ENCODE measurements around the gene GSN.

GSN gene

GRCh38 chr9:121239071-121239470 lies 28.9 kb upstream of the GSN start:
- Histone ChIP-seq H2AFZ (ENCODE audit: low read length) (no peak overlapping the region), H3K4me2 (ENCODE audit: low read length) (no peak overlapping the region), H3K4me1 (ENCODE audit: insufficient read depth, low read length, severe bottlenecking) (no peaks in the 10 kb centered on the region), H3K27ac (ENCODE audit: low read depth, low read length, poor library complexity, severe bottlenecking) (no peak overlapping the region), H3K9me2 (ENCODE audit: low read depth, low read length) (no peaks in the 10 kb centered on the region), H3K27me3 (ENCODE audit: insufficient read depth, low read length) (no peaks in the 10 kb centered on the region), H3F3A (ENCODE audit: insufficient read depth, low read length) (no peaks in the 10 kb centered on the region), H3K4me3 (ENCODE audit: low read depth, low read length, poor library complexity, severe bottlenecking) (no peak overlapping the region), H3K9me3 (ENCODE audit: low read length) (no peaks in the 10 kb centered on the region), H3K79me2 (ENCODE audit: insufficient read depth, low read length) (no peaks in the 10 kb centered on the region), H3K36me3 (ENCODE audit: insufficient read depth, low read length) (no peaks in the 10 kb centered on the region; the same call in 1 of the 2 replicates), H3K9ac (ENCODE audit: low read length) (no peak overlapping the region), H4K20me1 (ENCODE audit: insufficient read depth, low read length) (no peaks in the 10 kb centered on the region)
- TF ChIP-seq CTCF (IDR thresholded peaks at IDR 0.05; ENCODE audit: low read length) (no peak), EZH2 (IDR thresholded peaks at IDR 0.05; ENCODE audit: borderline replicate concordance, low read length) (no peak)

GRCh38 chr9:121239851-121240250 lies 28.1 kb upstream of the GSN start:
- no peaks in the 10 kb centered on the region; the same call in 1 of the 2 replicates for H3K36me3 ChIP-seq (ENCODE audit: insufficient read depth, low read length)
- H3K27me3 ChIP-seq (ENCODE audit: insufficient read depth, low read length), result no peaks in the 10 kb centered on the region; the same call in 1 of the 2 replicates
- H4K20me1 ChIP-seq (ENCODE audit: insufficient read depth, low read length), result no peaks in the 10 kb centered on the region
- H3K4me2 ChIP-seq (ENCODE audit: low read length), result no peak overlapping the region
- TF ChIP-seq CTCF (IDR thresholded peaks at IDR 0.05; ENCODE audit: low read length) (no peak), EZH2 (IDR thresholded peaks at IDR 0.05; ENCODE audit: borderline replicate concordance, low read length) (no peak)
- H3K4me1 ChIP-seq (ENCODE audit: insufficient read depth, low read length, severe bottlenecking), result no peaks in the 10 kb centered on the region
- no peaks in the 10 kb centered on the region for H3K79me2 ChIP-seq (ENCODE audit: insufficient read depth, low read length)
- H3K27ac ChIP-seq (ENCODE audit: low read depth, low read length, poor library complexity, severe bottlenecking), result no peak overlapping the region
- no peak overlapping the region for H3K4me3 ChIP-seq (ENCODE audit: low read depth, low read length, poor library complexity, severe bottlenecking)
- no peak overlapping the region for H2AFZ ChIP-seq (ENCODE audit: low read length)
- H3F3A ChIP-seq (ENCODE audit: insufficient read depth, low read length), result no peaks in the 10 kb centered on the region
- no peaks in the 10 kb centered on the region for H3K9me2 ChIP-seq (ENCODE audit: low read depth, low read length)
- no peak overlapping the region for H3K9ac ChIP-seq (ENCODE audit: low read length)
- H3K9me3 ChIP-seq (ENCODE audit: low read length), result no peaks in the 10 kb centered on the region; the same call in 1 of the 2 replicates

- H3K4me1 ChIP-seq (ENCODE audit: insufficient read depth, low read length, severe bottlenecking), result no peaks in the 10 kb centered on the region
- no peak overlapping the region for H2AFZ ChIP-seq (ENCODE audit: low read length)
- H3K27ac ChIP-seq (ENCODE audit: low read depth, low read length, poor library complexity, severe bottlenecking), result no peak overlapping the region
- H3K9me2 ChIP-seq (ENCODE audit: low read depth, low read length), result no peaks in the 10 kb centered on the region
- H3K27me3 ChIP-seq (ENCODE audit: insufficient read depth, low read length), result no peaks in the 10 kb centered on the region; the same call in 1 of the 2 replicates
- no peaks in the 10 kb centered on the region; the same call in 1 of the 2 replicates for H3K36me3 ChIP-seq (ENCODE audit: insufficient read depth, low read length)
- H3K4me2 ChIP-seq (ENCODE audit: low read length), result no peak overlapping the region
- no peak overlapping the region for H3K4me3 ChIP-seq (ENCODE audit: low read depth, low read length, poor library complexity, severe bottlenecking)
- no peak overlapping the region for H3K9ac ChIP-seq (ENCODE audit: low read length)
- H3K79me2 ChIP-seq (ENCODE audit: insufficient read depth, low read length), result no peaks in the 10 kb centered on the region
- no peaks in the 10 kb centered on the region for H3F3A ChIP-seq (ENCODE audit: insufficient read depth, low read length)
- H4K20me1 ChIP-seq (ENCODE audit: insufficient read depth, low read length), result no peaks in the 10 kb centered on the region
- TF ChIP-seq EZH2 (IDR thresholded peaks at IDR 0.05; ENCODE audit: borderline replicate concordance, low read length) (no peak), CTCF (IDR thresholded peaks at IDR 0.05; ENCODE audit: low read length) (no peak)
- H3K9me3 ChIP-seq (ENCODE audit: low read length), result no peaks in the 10 kb centered on the region; the same call in 1 of the 2 replicates
Observed at GRCh38 chr9:121240472-121241135, 27.4 kb upstream of the GSN start.

All from OCI-LY1 (cell line).